Adrenal gland (tissue), 5 donors: ENCODE measurements around the gene KIF11.

Experiments
- POLR2A ChIP-seq, 2 donors: fragments of 450-650 bp; IDR thresholded peaks; one replicate each; pipeline ENCODE4 v1.6.1; 2017; ENCODE audit warnings: antibody characterized with exemption in 2 of 2, mild to moderate bottlenecking in 2 of 2, moderate library complexity in 1 of 2
- TF ChIP-seq, protein P1 (sequence below), 6 experiments: fragments of 450-650 bp in 4 of 6; fragments of 200-600 bp in 2 of 6; sonication (generic) in 1 of 6; IDR thresholded peaks; 1 replicate in 5 of 6; 2 replicates in 1 of 6; pipeline versions ENCODE4 v1.5.1 to v1.8.0; 2016 to 2021; ENCODE audit warnings: antibody characterized with exemption in 6 of 6, mild to moderate bottlenecking in 2 of 6, moderate library complexity in 1 of 6
- donor health status: DM: no; HTN: no; CAD: no.

DNA sequence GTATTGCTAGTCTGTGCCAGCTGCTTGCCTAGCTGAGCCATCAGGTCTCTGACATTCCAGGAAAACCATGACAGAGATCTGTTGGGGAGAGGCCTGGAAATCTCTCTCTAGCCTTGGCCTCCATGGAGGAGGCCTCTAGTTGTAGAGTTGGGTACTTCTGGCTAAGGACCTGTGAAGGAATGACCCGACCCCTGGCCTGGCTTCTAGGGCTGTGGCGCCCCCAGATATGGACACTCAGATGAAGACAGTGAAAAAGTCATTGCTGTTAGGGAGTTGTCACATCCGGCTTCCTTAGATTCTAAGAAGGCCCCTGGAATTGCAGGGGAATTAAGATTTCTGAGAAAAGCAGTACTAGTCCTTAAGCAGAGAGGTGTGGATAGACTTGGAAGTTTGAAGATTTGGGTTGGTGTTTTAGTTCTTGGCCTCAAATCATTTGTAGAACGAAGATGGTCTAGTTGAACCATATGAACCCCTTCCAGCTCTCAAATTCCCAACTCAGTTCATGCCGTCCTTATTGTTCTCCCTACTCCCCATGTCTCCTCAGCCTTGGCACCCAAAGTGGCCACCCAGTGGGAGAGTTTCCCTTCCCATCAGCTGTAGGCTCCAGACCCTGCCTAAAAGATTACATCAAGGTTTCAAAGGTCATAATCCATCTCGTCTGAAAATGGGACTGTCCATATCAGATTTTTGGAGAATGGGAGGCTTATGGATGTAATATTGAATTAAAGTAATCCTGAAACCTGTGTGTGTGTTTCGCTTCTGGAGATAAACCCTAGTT is 103.9 kb downstream of the KIF11 start:
- TF ChIP-seq POLR2A (IDR thresholded peaks at IDR 0.05) = no peak
- TF ChIP-seq, protein P1, sequence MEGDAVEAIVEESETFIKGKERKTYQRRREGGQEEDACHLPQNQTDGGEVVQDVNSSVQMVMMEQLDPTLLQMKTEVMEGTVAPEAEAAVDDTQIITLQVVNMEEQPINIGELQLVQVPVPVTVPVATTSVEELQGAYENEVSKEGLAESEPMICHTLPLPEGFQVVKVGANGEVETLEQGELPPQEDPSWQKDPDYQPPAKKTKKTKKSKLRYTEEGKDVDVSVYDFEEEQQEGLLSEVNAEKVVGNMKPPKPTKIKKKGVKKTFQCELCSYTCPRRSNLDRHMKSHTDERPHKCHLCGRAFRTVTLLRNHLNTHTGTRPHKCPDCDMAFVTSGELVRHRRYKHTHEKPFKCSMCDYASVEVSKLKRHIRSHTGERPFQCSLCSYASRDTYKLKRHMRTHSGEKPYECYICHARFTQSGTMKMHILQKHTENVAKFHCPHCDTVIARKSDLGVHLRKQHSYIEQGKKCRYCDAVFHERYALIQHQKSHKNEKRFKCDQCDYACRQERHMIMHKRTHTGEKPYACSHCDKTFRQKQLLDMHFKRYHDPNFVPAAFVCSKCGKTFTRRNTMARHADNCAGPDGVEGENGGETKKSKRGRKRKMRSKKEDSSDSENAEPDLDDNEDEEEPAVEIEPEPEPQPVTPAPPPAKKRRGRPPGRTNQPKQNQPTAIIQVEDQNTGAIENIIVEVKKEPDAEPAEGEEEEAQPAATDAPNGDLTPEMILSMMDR (IDR thresholded peaks at IDR 0.05) = peak in 2 of 6 experiments; percentile 14 to 17
